HepG2 (cell line): ENCODE measurements around the gene ENG. TPM values are rescaled to one million over a fixed set of nuclear protein-coding genes. Genes with fewer than 3 reads are reported as not detected.

ENCODE experiments used
- ARNT ChIP-seq: fragments of 450-650 bp; IDR thresholded peaks from 2 replicates; pipeline ENCODE4 v1.6.1; 2017
- FOXA3 ChIP-seq: IDR thresholded peaks from 2 replicates; pipeline ENCODE4 v1.6.1; 2016; ENCODE audit warnings: missing genetic modification reagents, missing compliant biosample characterization
- GABPB1 ChIP-seq: IDR thresholded peaks from 2 replicates; pipeline ENCODE4 v1.6.1; 2016; ENCODE audit warnings: mild to moderate bottlenecking, missing genetic modification reagents, moderate library complexity, missing compliant biosample characterization
- HMGA1 ChIP-seq: sonication (generic); formaldehyde crosslinking; conservative IDR thresholded peaks from 2 replicates; pipeline ENCODE4 v1.4.0; 2020; ENCODE audit warnings: missing genetic modification reagents
- HNF1A ChIP-seq, 2 experiments: sonication (generic) in 1 of 2; formaldehyde crosslinking in 1 of 2; IDR thresholded peaks; 2 replicates each; pipeline versions ENCODE4 v1.4.0 to v1.6.1; 2016 to 2020; ENCODE audit warnings: borderline replicate concordance in 1 of 2, low read depth in 1 of 2, mild to moderate bottlenecking in 1 of 2, missing genetic modification reagents in 1 of 2
- KDM2A ChIP-seq: sonication (generic); formaldehyde crosslinking; IDR thresholded peaks from 2 replicates; pipeline ENCODE4 v1.4.0; 2020; ENCODE audit warnings: low read depth, missing genetic modification reagents, borderline replicate concordance
- MTF2 ChIP-seq: sonication (generic); formaldehyde crosslinking; IDR thresholded peaks from 2 replicates; pipeline ENCODE4 v1.5.0; 2020; ENCODE audit warnings: missing genetic modification reagents, borderline replicate concordance
- SIX4 ChIP-seq: sonication (generic); formaldehyde crosslinking; IDR thresholded peaks from 2 replicates; pipeline ENCODE4 v1.4.0; 2020; ENCODE audit warnings: missing genetic modification reagents
- TFE3 ChIP-seq: IDR thresholded peaks from 2 replicates; pipeline ENCODE4 v1.6.1; 2016
- ZNF335 ChIP-seq: sonication (generic); formaldehyde crosslinking; IDR thresholded peaks from 2 replicates; pipeline ENCODE4 v1.4.0; 2020; ENCODE audit warnings: missing genetic modification reagents
- ZNF430 ChIP-seq: sonication (generic); formaldehyde crosslinking; IDR thresholded peaks from 2 replicates; pipeline ENCODE4 v1.9.0; 2021; ENCODE audit warnings: mild to moderate bottlenecking, missing genetic modification reagents
- ZNF564 ChIP-seq: sonication (generic); formaldehyde crosslinking; IDR thresholded peaks from 2 replicates; pipeline ENCODE4 v1.8.1; 2023; ENCODE audit warnings: mild to moderate bottlenecking, missing genetic modification reagents
- ZNF605 ChIP-seq: sonication (generic); formaldehyde crosslinking; IDR thresholded peaks from 2 replicates; pipeline ENCODE4 v1.8.0; 2022; ENCODE audit warnings: mild to moderate bottlenecking, missing genetic modification reagents
- ZNF629 ChIP-seq: sonication (generic); formaldehyde crosslinking; conservative IDR thresholded peaks from 2 replicates; pipeline ENCODE4 v1.5.0; 2020; ENCODE audit warnings: missing genetic modification reagents
- ZNF788 ChIP-seq: sonication (generic); formaldehyde crosslinking; IDR thresholded peaks from 2 replicates; pipeline ENCODE4 v1.5.0; 2020; ENCODE audit warnings: mild to moderate bottlenecking, missing genetic modification reagents, borderline replicate concordance
- polyA plus RNA-seq, 8 experiments: library from polyadenylated mRNA; depleted of rRNA in 3 of 8; stranded (reverse) in 7 of 8; unstranded in 1 of 8; fragments of >200 nt; fragmentation: Illumina TruSeq in 4 of 8; extraction: Trizol in 4 of 8; gene quantifications; 2 replicates each; pipeline versions ENCODE4 v1.2.1 to v1.2.3, GENCODE V29; 2011 to 2016; ENCODE audit warnings: low read depth in 4 of 8, missing spikeins in 1 of 8, mixed read lengths in 1 of 8; ENCODE audit not compliant: insufficient read depth in 1 of 8
- total RNA-seq, 5 experiments: library from RNA; depleted of rRNA; stranded (reverse); fragments of >200 nt; fragmentation: Illumina TruSeq; extraction: Trizol; gene quantifications; 2 replicates each; pipeline ENCODE4 v1.2.3, GENCODE V29; 2016; ENCODE audit warnings: low read depth in 1 of 5
- TF ChIP-seq, protein P1 (sequence below): sonication (generic); formaldehyde crosslinking; IDR thresholded peaks from 2 replicates; pipeline ENCODE4 v1.5.1; 2020; ENCODE audit warnings: mild to moderate bottlenecking, moderate library complexity, missing genetic modification reagents
- TF ChIP-seq, protein P2 (sequence below): sonication (generic); formaldehyde crosslinking; conservative IDR thresholded peaks from 2 replicates; pipeline ENCODE4 v1.8.0; 2022; ENCODE audit warnings: low read depth, missing genetic modification reagents
- TF ChIP-seq, protein P3 (sequence below): sonication (generic); formaldehyde crosslinking; conservative IDR thresholded peaks from 2 replicates; pipeline ENCODE4 v1.4.0; 2020; ENCODE audit warnings: missing genetic modification reagents

Gene ENG
- total and polyA plus RNA-seq, 2 of the 13 experiments (the other 11 are each of a cell fraction or from before 2014, with no cell fraction given): 0.02 to 1.1 TPM

GRCh38 chr9:127802576-127803443 is 51.6 kb downstream of the ENG start, which contains the start of gene FPGS (continued):
- peak; percentile 84 for TF ChIP-seq ZNF430 (CRISPR knock-in tag)
- no peak; the same call in none of the 2 replicates for TF ChIP-seq FOXA3
- TF ChIP-seq ZNF564: 0 out of 2 replicates have a peak, but pooled peaks have one; percentile 45
- peak; percentile 86 for TF ChIP-seq GABPB1 (CRISPR knock-in tag)
- TF ChIP-seq TFE3: no peak
- TF ChIP-seq HNF1A (IDR thresholded peaks at IDR 0.05; ENCODE audit: low read depth): no peak
- TF ChIP-seq HNF1A (CRISPR knock-in tag; IDR thresholded peaks at IDR 0.05; ENCODE audit: borderline replicate concordance): peak; percentile 3; the same call in 1 of the 2 replicates
- TF ChIP-seq, protein P1, sequence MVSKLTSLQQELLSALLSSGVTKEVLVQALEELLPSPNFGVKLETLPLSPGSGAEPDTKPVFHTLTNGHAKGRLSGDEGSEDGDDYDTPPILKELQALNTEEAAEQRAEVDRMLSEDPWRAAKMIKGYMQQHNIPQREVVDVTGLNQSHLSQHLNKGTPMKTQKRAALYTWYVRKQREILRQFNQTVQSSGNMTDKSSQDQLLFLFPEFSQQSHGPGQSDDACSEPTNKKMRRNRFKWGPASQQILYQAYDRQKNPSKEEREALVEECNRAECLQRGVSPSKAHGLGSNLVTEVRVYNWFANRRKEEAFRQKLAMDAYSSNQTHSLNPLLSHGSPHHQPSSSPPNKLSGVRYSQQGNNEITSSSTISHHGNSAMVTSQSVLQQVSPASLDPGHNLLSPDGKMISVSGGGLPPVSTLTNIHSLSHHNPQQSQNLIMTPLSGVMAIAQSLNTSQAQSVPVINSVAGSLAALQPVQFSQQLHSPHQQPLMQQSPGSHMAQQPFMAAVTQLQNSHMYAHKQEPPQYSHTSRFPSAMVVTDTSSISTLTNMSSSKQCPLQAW (CRISPR knock-in tag): peak; percentile 4; the same call in 1 of the 2 replicates
- peak; percentile 62 for TF ChIP-seq ZNF788
- no peak for TF ChIP-seq HMGA1 (CRISPR knock-in tag)
- TF ChIP-seq ZNF605: peak; percentile 79; the same call in 1 of the 2 replicates
- TF ChIP-seq, protein P2, sequence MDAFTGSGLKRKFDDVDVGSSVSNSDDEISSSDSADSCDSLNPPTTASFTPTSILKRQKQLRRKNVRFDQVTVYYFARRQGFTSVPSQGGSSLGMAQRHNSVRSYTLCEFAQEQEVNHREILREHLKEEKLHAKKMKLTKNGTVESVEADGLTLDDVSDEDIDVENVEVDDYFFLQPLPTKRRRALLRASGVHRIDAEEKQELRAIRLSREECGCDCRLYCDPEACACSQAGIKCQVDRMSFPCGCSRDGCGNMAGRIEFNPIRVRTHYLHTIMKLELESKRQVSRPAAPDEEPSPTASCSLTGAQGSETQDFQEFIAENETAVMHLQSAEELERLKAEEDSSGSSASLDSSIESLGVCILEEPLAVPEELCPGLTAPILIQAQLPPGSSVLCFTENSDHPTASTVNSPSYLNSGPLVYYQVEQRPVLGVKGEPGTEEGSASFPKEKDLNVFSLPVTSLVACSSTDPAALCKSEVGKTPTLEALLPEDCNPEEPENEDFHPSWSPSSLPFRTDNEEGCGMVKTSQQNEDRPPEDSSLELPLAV (CRISPR knock-in tag): no peak
- no peak for TF ChIP-seq ZNF335 (CRISPR knock-in tag)
- TF ChIP-seq ARNT: no peak
- TF ChIP-seq ZNF629 (CRISPR knock-in tag): no peak
- TF ChIP-seq, protein P3, sequence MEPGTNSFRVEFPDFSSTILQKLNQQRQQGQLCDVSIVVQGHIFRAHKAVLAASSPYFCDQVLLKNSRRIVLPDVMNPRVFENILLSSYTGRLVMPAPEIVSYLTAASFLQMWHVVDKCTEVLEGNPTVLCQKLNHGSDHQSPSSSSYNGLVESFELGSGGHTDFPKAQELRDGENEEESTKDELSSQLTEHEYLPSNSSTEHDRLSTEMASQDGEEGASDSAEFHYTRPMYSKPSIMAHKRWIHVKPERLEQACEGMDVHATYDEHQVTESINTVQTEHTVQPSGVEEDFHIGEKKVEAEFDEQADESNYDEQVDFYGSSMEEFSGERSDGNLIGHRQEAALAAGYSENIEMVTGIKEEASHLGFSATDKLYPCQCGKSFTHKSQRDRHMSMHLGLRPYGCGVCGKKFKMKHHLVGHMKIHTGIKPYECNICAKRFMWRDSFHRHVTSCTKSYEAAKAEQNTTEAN: peak; percentile 76
- peak; percentile 70; the same call in 1 of the 2 replicates for TF ChIP-seq KDM2A (CRISPR knock-in tag)
- TF ChIP-seq MTF2 (CRISPR knock-in tag): no peak
- no peak for TF ChIP-seq SIX4 (CRISPR knock-in tag)
